ENCODE data around the gene GOLGA1. TPM values are rescaled to one million over a fixed set of nuclear protein-coding genes. Genes with fewer than 3 reads are reported as not detected.
A peak's percentile ranks its signal among the peaks of the same experiment; 100 is the strongest.

GOLGA1 gene
- polyA plus RNA-seq, 3 donors, result 3.1 to 15.7 (median 8.0) TPM

DNA sequence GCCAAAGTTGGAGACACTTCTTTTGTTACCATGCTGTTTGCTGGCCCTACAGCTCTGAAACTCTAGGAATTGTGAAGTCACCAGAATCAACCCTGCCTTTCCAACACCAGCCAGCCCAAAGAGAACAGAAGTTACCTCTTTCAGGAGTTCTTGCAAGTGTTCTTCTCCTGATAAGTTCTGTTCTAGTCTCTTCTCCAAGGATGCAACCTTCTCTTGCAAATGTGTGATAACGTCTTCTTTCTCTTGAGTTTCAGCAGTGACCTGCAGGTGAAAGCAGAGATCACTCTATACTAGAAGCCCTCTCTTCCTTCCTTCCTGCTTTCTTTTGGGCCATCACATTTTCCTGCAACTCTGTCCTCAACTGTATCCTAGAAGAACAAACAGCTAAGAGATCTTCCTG lies 29.1 kb downstream of the GOLGA1 start:
- no peak for DNase-seq
- intact Hi-C loops (cut with micrococcal nuclease), result no loop called here
- no peak overlapping the region for H2AFZ ChIP-seq (ENCODE audit: insufficient read depth, low read depth, low read length, poor library complexity, severe bottlenecking)
- H3K4me2 ChIP-seq (replicated peaks; ENCODE audit: extremely low read depth, low read length, poor library complexity, severe bottlenecking), result no peak overlapping the region
- peaks cover 68 to 78% of the 10 kb centered on the region in 2 donors for H3K36me3 ChIP-seq (replicated peaks in 1 of 2; ENCODE audit: control insufficient read depth in 1 of 2, insufficient read depth in 2 of 2, low read length in 2 of 2)
- no peak overlapping the region for H3K4me3 ChIP-seq (replicated peaks in 1 of 3; ENCODE audit: low read depth in 2 of 3, low read length in 3 of 3)
- no peak overlapping the region for H3K27ac ChIP-seq (ENCODE audit: low read depth in 1 of 2, low read length in 2 of 2)
- H3K4me1 ChIP-seq (ENCODE audit: control insufficient read depth in 1 of 2, insufficient read depth in 2 of 2, low read length in 2 of 2), result no peaks in the 10 kb centered on the region
- H3K79me2 ChIP-seq (ENCODE audit: insufficient read depth, low read length), result no peaks in the 10 kb centered on the region
- H3K27me3 Mint-ChIP-seq (ENCODE audit: low read depth in 3 of 3), result no peaks in the 10 kb centered on the region
- H3K9me3 ChIP-seq (replicated peaks in 1 of 2; ENCODE audit: control insufficient read depth in 1 of 2, insufficient read depth in 1 of 2, low read length in 2 of 2), result no peaks in the 10 kb centered on the region
- WGBS (ENCODE audit: insufficient coverage), result 92% methylated on average over 1 of the region's 1 CpG
- no peak overlapping the region for H3K4me3 Mint-ChIP-seq
- H3K9ac ChIP-seq (ENCODE audit: insufficient read depth, low read length, poor library complexity, severe bottlenecking), result no peak overlapping the region
- TF ChIP-seq, protein P1, sequence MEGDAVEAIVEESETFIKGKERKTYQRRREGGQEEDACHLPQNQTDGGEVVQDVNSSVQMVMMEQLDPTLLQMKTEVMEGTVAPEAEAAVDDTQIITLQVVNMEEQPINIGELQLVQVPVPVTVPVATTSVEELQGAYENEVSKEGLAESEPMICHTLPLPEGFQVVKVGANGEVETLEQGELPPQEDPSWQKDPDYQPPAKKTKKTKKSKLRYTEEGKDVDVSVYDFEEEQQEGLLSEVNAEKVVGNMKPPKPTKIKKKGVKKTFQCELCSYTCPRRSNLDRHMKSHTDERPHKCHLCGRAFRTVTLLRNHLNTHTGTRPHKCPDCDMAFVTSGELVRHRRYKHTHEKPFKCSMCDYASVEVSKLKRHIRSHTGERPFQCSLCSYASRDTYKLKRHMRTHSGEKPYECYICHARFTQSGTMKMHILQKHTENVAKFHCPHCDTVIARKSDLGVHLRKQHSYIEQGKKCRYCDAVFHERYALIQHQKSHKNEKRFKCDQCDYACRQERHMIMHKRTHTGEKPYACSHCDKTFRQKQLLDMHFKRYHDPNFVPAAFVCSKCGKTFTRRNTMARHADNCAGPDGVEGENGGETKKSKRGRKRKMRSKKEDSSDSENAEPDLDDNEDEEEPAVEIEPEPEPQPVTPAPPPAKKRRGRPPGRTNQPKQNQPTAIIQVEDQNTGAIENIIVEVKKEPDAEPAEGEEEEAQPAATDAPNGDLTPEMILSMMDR (IDR thresholded peaks at IDR 0.05), result no peak
- peaks cover 62 to 73% of the 10 kb centered on the region in 2 donors for H3K36me3 Mint-ChIP-seq
- H3K27me3 ChIP-seq (ENCODE audit: control insufficient read depth in 2 of 2, insufficient read depth in 2 of 2, low read length in 2 of 2), result no peaks in the 10 kb centered on the region
- peak overlapping the region in 1 of 7 donors; percentile 5 for H3K27ac Mint-ChIP-seq
- H3K9me3 Mint-ChIP-seq, result no peaks in the 10 kb centered on the region
- H4K20me1 ChIP-seq (ENCODE audit: insufficient read depth, low read length), result no peaks in the 10 kb centered on the region
- no peaks in the 10 kb centered on the region for H3K4me1 Mint-ChIP-seq

DNA sequence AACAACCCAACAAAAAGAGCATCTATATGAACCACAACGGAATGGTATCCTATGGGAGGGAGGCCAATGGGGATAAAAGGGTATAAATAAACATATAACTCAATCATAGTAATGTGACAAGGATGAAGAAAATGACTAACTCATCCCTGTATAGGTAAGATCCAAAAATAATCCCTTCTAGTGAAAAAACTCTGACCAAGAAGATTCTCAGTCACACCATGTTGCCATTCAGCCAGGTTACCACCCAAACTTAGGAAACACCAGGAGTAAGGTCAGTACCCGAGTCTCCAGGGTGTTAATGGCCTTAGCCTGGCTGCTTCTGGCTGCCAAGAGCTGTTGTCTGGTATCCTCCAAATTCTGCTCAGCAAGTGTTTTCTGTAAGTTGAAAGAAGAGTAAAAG lies 32.8 kb downstream of the GOLGA1 start:
- Histone ChIP-seq H3K36me3 (replicated peaks in 1 of 2; ENCODE audit: control insufficient read depth in 1 of 2, insufficient read depth in 2 of 2, low read length in 2 of 2) (peaks cover 60 to 71% of the 10 kb centered on the region in 2 donors), H3K9me3 (replicated peaks in 1 of 2; ENCODE audit: control insufficient read depth in 1 of 2, insufficient read depth in 1 of 2, low read length in 2 of 2) (no peaks in the 10 kb centered on the region), H3K4me3 (replicated peaks in 1 of 3; ENCODE audit: low read depth in 2 of 3, low read length in 3 of 3) (no peak overlapping the region), H3K4me1 (ENCODE audit: control insufficient read depth in 1 of 2, insufficient read depth in 2 of 2, low read length in 2 of 2) (no peaks in the 10 kb centered on the region), H3K4me2 (replicated peaks; ENCODE audit: extremely low read depth, low read length, poor library complexity, severe bottlenecking) (no peak overlapping the region), H4K20me1 (ENCODE audit: insufficient read depth, low read length) (no peaks in the 10 kb centered on the region), H3K9ac (ENCODE audit: insufficient read depth, low read length, poor library complexity, severe bottlenecking) (no peak overlapping the region), H3K79me2 (ENCODE audit: insufficient read depth, low read length) (no peaks in the 10 kb centered on the region), H2AFZ (ENCODE audit: insufficient read depth, low read depth, low read length, poor library complexity, severe bottlenecking) (no peak overlapping the region), H3K27me3 (ENCODE audit: control insufficient read depth in 2 of 2, insufficient read depth in 2 of 2, low read length in 2 of 2) (no peaks in the 10 kb centered on the region), H3K27ac (ENCODE audit: low read depth in 1 of 2, low read length in 2 of 2) (no peak overlapping the region)
- DNase-seq, result no peak
- TF ChIP-seq, protein P1 (IDR thresholded peaks at IDR 0.05), result no peak
- Mint-ChIP-seq H3K36me3 (peaks cover 53 to 83% of the 10 kb centered on the region in 2 donors), H3K9me3 (no peaks in the 10 kb centered on the region), H3K4me1 (no peaks in the 10 kb centered on the region), H3K4me3 (no peak overlapping the region), H3K27ac (no peak overlapping the region), H3K27me3 (ENCODE audit: low read depth in 3 of 3) (no peaks in the 10 kb centered on the region)
- intact Hi-C loops (cut with micrococcal nuclease), result no loop called here
- WGBS (ENCODE audit: insufficient coverage), result no CpG with 5 or more reads among the region's 2 CpGs
